Activated T-cell treated with anti-CD3 and anti-CD28 coated beads, Interleukin-2, amount 50 U/mL, for 72 hours (primary cell): ENCODE measurements around the gene VN1R2. TPM values are rescaled to one million over a fixed set of nuclear protein-coding genes. Genes with fewer than 3 reads are reported as not detected.
"Not testable (repeated sequence)": the region's sequence is repeated elsewhere in the genome, so short reads cannot be mapped to it uniquely, and the experiment has no call there.

ENCODE experiments used
- ATAC-seq, 2 donors: fragments of 150-1000 bp; cut with Tn5 transposase; replicated peaks in 1 of 2; 2 replicates each; pipeline ENCODE4 v1.10.0; 2021; ENCODE audit warnings: moderate library complexity in 2 of 2, mild to moderate bottlenecking in 1 of 2
- DNase-seq, 2 donors: peaks; one replicate each; pipeline ENCODE4 v3.0.0; 2021 to 2022; ENCODE audit warnings: mixed read lengths in 1 of 2
- H3K27ac Mint-ChIP-seq: one replicate; pipeline ENCODE4 v1.8.0; 2022; ENCODE audit warnings: mild to moderate bottlenecking, moderate library complexity, mixed read lengths
- H3K27me3 Mint-ChIP-seq: one replicate; pipeline ENCODE4 v1.8.0; 2022; ENCODE audit warnings: low read depth, mixed read lengths
- H3K36me3 Mint-ChIP-seq, 2 donors: one replicate each; pipeline ENCODE4 v1.8.0; 2022; ENCODE audit warnings: mixed read lengths in 2 of 2, mild to moderate bottlenecking in 1 of 2; ENCODE audit not compliant: insufficient read depth in 2 of 2
- H3K4me1 Mint-ChIP-seq: one replicate; pipeline ENCODE4 v1.8.0; 2022; ENCODE audit warnings: low read depth, mixed read lengths
- H3K4me3 Mint-ChIP-seq, 2 donors: one replicate each; pipeline ENCODE4 v1.8.0; 2022; ENCODE audit warnings: mild to moderate bottlenecking in 2 of 2, mixed read lengths in 2 of 2, moderate library complexity in 2 of 2
- H3K9me3 Mint-ChIP-seq, 2 donors: one replicate each; pipeline ENCODE4 v1.8.0; 2022; ENCODE audit warnings: mixed read lengths in 2 of 2
- total RNA-seq, 2 donors: library from RNA; stranded (reverse); gene quantifications; one replicate each; pipeline ENCODE4 v1.2.3, GENCODE V29; 2022

The VN1R2 gene
- total RNA-seq, 2 donors from 2014 or later, result not detected

GRCh38 chr19:53281947-53282346 is 23.9 kb downstream of the VN1R2 start:
- ATAC-seq, H3K4me1 Mint-ChIP-seq, H3K4me3 Mint-ChIP-seq, H3K36me3 Mint-ChIP-seq, H3K27ac Mint-ChIP-seq, H3K9me3 Mint-ChIP-seq, H3K27me3 Mint-ChIP-seq: not testable (repeated sequence)
- DNase-seq, result peak in 1 of 2 donors; percentile 6

- Mint-ChIP-seq H3K9me3 (peaks cover 6% of the 10 kb centered on the region in 2 donors), H3K4me1 (no peaks in the 10 kb centered on the region), H3K4me3 (no peak overlapping the region), H3K36me3 (peaks cover 0 to 11% of the 10 kb centered on the region in 2 donors), H3K27me3 (no peaks in the 10 kb centered on the region), H3K27ac (no peak overlapping the region)
- no peak for DNase-seq
- ATAC-seq, result no peak
Measured at GRCh38 chr19:53285087-53285486, 27.0 kb downstream of the VN1R2 start.

GRCh38 chr19:53290758-53291549 is 32.9 kb downstream of the VN1R2 start:
- peaks cover 15 to 16% of the 10 kb centered on the region in 2 donors for H3K36me3 Mint-ChIP-seq
- no peak overlapping the region for H3K4me3 Mint-ChIP-seq
- no peaks in the 10 kb centered on the region for H3K4me1 Mint-ChIP-seq
- H3K27me3 Mint-ChIP-seq, result no peaks in the 10 kb centered on the region
- DNase-seq (no peak), ATAC-seq (no peak)
- no peak overlapping the region for H3K27ac Mint-ChIP-seq
- H3K9me3 Mint-ChIP-seq, result peaks cover 15 to 16% of the 10 kb centered on the region in 2 donors

GRCh38 chr19:53294786-53295441 is 36.8 kb downstream of the VN1R2 start:
- DNase-seq (no peak), ATAC-seq (no peak)
- no peaks in the 10 kb centered on the region for H3K4me1 Mint-ChIP-seq
- H3K36me3 Mint-ChIP-seq, result peaks cover 18 to 19% of the 10 kb centered on the region in 2 donors
- no peaks in the 10 kb centered on the region for H3K27me3 Mint-ChIP-seq
- H3K27ac Mint-ChIP-seq, result no peak overlapping the region
- H3K9me3 Mint-ChIP-seq, result peaks cover 15 to 20% of the 10 kb centered on the region in 2 donors
- no peak overlapping the region for H3K4me3 Mint-ChIP-seq

GRCh38 chr19:53301341-53301740 is 43.2 kb downstream of the VN1R2 start:
- H3K27ac Mint-ChIP-seq, DNase-seq, H3K4me3 Mint-ChIP-seq, H3K27me3 Mint-ChIP-seq, ATAC-seq, H3K4me1 Mint-ChIP-seq: not testable (repeated sequence)
- peaks cover 2 to 13% of the 10 kb centered on the region in 2 donors for H3K9me3 Mint-ChIP-seq
- H3K36me3 Mint-ChIP-seq, result peaks cover under 1 to 18% of the 10 kb centered on the region in 2 donors

- peaks cover 8 to 20% of the 10 kb centered on the region in 2 donors for H3K36me3 Mint-ChIP-seq
- H3K4me1 Mint-ChIP-seq, result no peaks in the 10 kb centered on the region
- peaks cover 14 to 19% of the 10 kb centered on the region in 2 donors for H3K9me3 Mint-ChIP-seq
- H3K27ac Mint-ChIP-seq, result no peak overlapping the region
- H3K4me3 Mint-ChIP-seq, result no peak overlapping the region
- ATAC-seq (peak in 1 of 2 donors; percentile 23), DNase-seq (peak in 1 of 2 donors; percentile 30)
- peaks cover 16% of the 10 kb centered on the region for H3K27me3 Mint-ChIP-seq
Measured at GRCh38 chr19:53308339-53308811, 50.3 kb downstream of the VN1R2 start.

Other genes starting within 250 kb of the VN1R2 start
- gene ERVV-1, start 244.4 kb upstream of the VN1R2 start, total RNA-seq, result not detected
- gene ERVV-2, start 213.6 kb upstream of the VN1R2 start, total RNA-seq, result not detected
- gene ZNF160, start 154.9 kb upstream of the VN1R2 start, total RNA-seq, result 10 to 100 TPM; 25.2 to 30.4 TPM
- gene ZNF415, start 125.4 kb upstream of the VN1R2 start, total RNA-seq, result 1 to 10 TPM; 3.4 to 5.2 TPM
- gene ZNF347, start 99.2 kb upstream of the VN1R2 start, total RNA-seq, result 1 to 10 TPM; 4.7 to 6.5 TPM
- gene ZNF665, start 64.9 kb upstream of the VN1R2 start, total RNA-seq, result 1 to 10 TPM; 5.6 to 6.5 TPM
- gene ZNF677, start 3.4 kb upstream of the VN1R2 start, total RNA-seq, result 10 to 100 TPM in 1 of 2 donors, 1 to 10 TPM in 1; 9.0 to 10.5 TPM
- gene VN1R4, start 9.4 kb downstream of the VN1R2 start, total RNA-seq, result not detected
- 1 to 10 TPM; 5.4 to 6.0 TPM for gene ZNF845, start 75.5 kb downstream of the VN1R2 start, total RNA-seq
- gene ZNF525, start 107.4 kb downstream of the VN1R2 start, total RNA-seq, result 10 to 100 TPM; 20.7 to 27.0 TPM
- 10 to 100 TPM; 13.4 to 14.6 TPM for gene ZNF765, start 136.9 kb downstream of the VN1R2 start, total RNA-seq
- 10 to 100 TPM; 16.1 to 21.0 TPM for gene ZNF761, start 173.7 kb downstream of the VN1R2 start, total RNA-seq
- gene ZNF813, start 209.4 kb downstream of the VN1R2 start, total RNA-seq, result 1 to 10 TPM; 7.9 to 8.2 TPM